GM18511 (cell line): ENCODE results near the gene TMEM191B.
"Not testable (repeated sequence)": the region's sequence is repeated elsewhere in the genome, so short reads cannot be mapped to it uniquely, and the experiment has no call there.

Experiments
- ATAC-seq: cut with Tn5 transposase; IDR thresholded peaks from one replicate; pipeline ENCODE4 v1.9.1; 2021; ENCODE audit warnings: mild to moderate bottlenecking, moderate library complexity; ENCODE audit not compliant: unreplicated experiment

TMEM191B gene

DNA sequence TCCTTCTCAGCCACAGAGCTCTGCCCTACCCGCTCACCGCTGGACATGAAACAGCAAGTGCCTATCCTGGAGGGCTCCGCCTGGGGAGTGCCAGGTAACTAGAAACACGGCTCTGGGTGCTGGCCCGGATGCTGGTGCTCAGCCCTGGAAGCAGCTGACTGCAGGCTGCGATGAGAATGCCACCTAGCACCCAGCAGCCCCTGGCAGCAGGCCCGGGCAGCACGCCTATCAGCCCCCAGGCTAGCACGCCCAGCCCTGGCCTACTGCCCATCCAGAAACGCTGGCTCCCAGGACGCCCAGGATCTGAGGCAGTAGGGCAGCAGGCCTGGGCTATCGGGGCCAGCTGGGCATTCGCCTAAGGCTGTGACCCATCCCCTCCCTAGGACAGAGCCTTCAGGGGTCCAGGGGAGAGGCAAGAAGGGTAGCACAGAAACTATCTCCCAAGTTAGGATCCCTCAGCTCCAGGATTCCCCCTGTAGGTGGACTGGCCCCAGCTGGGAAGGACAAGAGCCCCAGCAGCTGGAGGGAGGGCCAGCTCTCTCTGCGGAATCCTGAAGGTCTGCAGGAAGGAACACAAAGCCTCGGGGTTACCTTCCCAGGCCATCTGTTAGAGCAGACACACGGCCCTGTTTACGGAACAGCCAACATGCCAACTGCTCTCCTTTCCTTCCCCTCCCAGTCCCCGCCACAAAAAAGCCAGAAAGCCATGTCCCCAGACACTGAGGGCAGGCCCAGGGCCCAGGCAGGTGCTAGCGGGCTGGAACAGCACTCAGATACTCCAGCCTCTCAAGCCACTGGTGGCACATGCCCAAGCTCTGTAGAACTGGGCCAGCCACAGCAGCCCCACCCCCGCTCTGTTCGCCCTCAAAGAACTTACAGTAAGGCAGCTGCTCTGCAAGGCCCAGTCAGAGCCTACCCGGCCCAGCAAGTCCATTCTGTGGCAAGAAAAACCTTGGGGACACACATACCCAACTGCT is 27.0 kb downstream of the TMEM191B start:
- not testable (repeated sequence) for ATAC-seq

DNA sequence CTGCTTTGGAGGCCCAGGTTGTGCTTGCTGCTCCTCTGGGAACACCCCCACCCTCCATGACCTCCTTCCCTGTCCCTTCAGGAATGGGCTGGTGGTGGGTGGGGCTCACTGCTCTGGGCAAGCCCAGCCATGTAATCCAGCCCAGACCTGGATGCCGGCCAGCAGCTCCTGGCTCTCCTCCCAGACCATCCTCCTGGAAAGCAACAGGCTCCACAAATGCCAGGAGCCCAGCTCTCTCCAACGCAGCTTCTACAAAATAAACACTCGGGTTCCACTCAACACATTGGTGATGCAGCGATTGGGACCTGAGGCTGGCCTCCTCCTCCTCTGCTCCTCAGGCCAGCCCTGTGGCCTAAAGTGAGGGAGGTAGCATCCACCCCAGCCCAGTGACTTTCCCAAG is 30.9 kb downstream of the TMEM191B start:
- not testable (repeated sequence) for ATAC-seq

DNA sequence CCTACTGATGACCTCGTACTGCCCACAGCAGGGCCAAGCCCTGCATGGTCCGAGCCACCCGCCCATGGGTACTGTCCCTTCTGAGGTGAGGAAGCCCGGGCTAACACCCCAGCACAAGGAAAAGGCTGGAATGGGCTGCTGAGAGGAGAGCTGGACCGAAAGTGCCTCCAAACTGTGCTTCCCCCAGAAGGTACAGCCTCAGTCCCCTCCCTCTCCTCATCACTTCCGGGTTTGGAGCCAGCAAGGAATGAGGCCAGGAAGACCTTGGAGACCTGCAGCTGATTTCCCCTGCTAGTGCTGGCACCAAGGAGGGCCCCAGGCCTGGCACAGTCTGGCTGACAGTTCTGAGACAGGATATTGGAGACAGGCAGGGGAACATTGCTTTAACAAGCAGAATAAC is 31.3 kb downstream of the TMEM191B start:
- not testable (repeated sequence) for ATAC-seq

DNA sequence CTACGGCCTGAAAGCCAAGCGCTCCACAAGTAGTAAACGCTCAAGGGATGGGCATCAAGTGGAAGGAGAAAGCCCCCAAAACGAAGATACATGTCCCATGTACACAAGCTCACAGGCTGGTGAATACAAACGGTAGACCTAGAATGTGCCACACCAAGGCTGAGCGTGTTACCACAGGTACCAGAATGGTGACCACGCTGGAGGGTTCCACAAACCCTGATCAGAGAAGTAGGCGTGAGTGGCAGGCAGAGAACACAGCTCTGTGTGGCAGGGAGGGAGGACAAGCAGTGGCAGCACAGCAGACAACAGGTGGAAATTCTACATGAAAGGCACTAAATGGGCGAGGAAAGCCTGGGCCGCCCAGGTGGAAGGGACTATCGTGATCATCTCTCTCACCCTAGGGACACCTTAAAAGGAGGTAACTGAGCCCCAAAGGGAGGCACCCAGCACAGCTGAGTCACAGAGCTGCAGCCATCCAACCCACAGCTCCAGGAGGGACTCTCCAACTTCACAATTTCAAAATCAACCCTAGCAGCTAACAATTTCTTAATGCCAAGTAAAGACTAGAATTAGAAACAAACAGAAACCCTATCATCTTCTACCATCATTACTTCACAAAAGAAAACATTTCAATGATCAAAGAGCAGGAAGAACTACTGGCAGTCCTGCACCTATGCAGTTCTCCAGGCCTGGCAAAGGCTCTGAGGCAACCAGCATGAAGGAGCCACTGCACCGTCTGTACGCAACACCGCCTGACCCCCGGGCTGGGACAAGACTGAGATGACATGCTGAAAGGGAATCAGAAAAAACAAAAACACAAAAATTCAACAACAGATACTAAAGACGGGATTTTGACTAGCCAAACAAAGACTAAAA is 32.7 kb downstream of the TMEM191B start:
- ATAC-seq = not testable (repeated sequence)

DNA sequence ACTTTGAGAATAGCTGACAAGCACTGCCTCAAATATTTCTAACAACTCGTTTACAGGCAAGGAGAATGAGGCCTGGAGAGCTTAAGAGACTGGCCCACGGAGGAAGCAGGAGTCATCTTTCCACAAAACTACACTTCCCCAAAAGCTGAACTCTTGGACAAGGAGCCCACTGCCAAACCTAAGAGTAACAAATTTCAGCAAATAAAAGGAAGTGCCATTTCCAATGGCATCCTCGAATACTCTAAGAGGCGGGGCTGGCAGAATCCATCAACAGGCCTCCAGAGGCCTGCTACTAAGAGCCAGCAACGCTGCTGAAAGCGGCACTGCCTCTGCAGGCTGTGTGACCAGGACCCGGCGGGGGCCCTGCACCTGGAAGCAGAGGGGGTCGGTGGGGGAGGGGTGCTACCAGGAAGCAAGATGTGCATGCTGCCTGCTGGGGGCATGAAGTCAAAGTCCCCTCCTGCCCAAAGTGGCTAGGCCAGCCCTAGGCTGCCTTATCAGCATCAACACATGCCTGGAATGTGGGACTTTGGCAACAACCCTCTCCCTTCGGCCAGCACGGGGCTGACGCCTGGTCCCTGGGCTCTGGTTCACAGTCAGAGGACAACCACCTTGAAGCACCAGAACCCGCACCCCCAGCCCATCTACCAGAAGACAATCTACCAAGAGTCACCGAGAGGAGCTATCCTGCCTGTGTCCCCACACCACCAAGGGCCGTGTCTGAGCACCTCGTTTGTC is 43.1 kb downstream of the TMEM191B start:
- ATAC-seq = not testable (repeated sequence)

DNA sequence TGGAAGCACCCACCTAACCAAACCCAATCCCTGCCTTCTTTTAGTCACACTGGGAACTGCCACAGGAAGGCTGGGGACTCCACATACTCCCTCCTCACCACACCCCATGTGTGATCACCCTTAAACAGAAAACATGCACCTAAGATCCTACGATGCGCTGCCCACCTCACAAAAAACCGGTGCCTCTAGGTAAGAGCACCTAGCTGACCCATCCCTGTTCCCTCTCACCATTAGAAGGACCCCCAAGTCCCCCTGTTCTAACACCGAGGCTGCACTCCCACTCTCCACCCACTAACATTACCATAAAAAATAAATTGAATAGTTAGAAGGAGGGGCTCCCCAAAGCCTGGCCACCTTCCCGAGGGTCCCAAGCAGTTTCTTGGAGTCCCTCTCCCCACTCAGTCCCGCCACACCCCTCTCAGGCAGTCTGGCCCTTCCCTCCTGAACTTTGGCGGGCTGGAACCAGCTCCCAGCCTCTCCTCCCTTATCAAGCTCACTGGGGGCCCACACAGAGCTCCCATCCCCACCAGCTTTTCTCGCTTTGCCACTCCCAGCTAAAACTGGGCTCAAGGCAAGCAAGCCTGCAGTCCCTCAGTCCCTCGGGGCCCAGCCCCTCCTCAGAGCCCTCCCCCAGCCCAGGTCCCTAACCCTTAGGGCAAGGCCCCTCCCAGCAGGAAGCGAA is 46.0 kb downstream of the TMEM191B start:
- not testable (repeated sequence) for ATAC-seq

DNA sequence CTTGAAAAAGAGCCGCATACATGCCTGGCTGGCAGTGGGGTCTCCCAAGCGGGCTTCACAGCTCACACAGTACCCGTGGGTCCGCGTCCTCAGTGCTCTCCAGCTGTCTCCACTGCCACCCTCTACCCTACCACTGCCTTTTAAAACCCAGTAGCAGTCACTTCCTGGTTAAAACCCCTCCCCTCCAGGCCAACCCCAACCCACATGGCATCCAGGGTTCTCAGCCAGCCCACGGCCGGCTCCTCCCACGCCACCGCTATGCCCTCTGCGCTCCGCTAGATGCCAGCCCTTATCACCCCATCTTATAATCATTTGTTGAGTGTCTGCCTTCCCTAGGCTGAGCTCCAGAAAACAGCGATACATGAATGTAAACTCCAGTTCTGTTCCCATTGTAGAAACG is 47.0 kb downstream of the TMEM191B start:
- not testable (repeated sequence) for ATAC-seq

DNA sequence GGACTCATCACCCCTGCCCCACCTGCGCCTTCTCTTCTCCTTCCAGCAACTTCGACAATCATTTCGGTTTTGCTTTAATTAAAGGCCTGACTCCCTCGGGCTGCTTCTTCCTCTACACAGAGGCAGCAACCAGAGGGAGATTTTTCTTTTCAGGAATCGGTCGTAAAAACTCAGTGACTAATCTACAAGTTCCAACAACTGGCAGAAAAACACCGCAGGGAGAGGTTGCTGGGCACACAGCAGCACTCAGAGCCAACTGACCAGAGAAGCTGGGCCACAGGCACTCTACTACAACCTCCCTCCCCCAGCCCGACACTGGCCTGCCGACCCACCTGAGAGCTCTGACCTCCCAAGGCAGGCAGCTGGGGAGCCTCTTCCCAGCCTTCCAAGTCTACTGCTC is 48.1 kb downstream of the TMEM191B start:
- not testable (repeated sequence) for ATAC-seq

DNA sequence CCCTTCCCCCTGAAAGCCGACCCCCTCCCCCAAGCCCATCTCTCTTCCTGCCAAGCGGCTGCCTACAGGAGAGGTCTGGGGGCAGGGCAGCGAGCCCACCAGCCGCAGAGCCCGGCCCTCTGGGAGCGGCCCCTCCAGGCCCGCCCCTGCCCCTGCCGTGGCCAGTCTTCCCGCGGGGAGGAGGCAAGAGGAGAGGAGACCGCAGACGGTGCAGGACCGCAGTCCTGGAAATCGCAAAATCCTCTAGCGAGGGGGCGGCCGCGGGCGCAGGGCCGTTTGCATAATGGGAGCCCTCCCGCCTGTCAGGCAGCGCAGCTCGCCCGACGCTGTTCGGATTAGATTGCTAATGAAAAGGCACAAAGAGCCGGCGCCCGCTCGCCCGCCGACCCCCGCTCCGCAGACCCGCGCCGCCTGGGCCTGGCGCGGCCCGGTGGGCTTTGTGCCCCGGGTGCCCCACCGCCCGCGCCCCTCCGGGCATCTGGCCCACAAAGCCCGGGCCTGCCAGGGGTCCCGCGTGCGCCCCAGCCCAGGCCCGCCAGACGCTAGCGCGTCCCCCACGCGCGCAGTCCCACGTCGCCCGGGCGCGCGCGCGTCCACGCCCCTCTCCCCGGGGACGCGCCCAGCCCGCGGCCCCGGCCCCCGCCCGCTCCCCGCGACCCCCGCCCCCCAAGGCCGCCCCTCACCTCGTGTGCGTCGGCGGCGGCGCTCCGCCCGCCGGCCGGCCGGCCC is 49.7 kb downstream of the TMEM191B start:
- ATAC-seq = not testable (repeated sequence)

DNA sequence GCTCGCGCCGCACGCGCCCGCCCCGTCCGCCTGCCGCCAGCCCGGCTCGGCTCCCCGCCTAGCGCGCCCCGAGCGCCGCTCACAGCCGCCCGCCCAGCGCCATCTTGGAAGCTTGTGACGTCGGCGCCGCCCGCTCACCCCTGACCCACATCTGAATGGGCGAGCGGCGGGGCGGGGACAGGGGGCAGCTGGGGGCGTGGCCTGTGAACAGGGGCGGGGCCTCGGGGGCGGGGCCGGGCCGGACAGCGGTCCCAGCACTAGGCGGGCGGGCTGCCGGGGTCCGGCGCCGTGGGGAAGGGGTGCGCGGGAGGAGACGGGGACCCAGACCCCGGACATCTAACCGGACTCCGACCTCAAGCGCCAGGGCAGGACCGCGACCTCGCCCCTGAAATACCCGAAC is 50.2 kb downstream of the TMEM191B start:
- ATAC-seq = not testable (repeated sequence)
